ENCODE results near the gene ADPRS.

GRCh38 chr1:36106269-36106668, 17.6 kb downstream of the ADPRS start:
- TF ChIP-seq, protein P1, sequence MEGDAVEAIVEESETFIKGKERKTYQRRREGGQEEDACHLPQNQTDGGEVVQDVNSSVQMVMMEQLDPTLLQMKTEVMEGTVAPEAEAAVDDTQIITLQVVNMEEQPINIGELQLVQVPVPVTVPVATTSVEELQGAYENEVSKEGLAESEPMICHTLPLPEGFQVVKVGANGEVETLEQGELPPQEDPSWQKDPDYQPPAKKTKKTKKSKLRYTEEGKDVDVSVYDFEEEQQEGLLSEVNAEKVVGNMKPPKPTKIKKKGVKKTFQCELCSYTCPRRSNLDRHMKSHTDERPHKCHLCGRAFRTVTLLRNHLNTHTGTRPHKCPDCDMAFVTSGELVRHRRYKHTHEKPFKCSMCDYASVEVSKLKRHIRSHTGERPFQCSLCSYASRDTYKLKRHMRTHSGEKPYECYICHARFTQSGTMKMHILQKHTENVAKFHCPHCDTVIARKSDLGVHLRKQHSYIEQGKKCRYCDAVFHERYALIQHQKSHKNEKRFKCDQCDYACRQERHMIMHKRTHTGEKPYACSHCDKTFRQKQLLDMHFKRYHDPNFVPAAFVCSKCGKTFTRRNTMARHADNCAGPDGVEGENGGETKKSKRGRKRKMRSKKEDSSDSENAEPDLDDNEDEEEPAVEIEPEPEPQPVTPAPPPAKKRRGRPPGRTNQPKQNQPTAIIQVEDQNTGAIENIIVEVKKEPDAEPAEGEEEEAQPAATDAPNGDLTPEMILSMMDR (IDR thresholded peaks at IDR 0.05) = no peak
- TF ChIP-seq POLR2AphosphoS5 (IDR thresholded peaks at IDR 0.05) (no peak), POLR2A (IDR thresholded peaks at IDR 0.05) (no peak), EP300 (IDR thresholded peaks at IDR 0.05) (no peak)
